Mammary epithelial cell (primary cell): ENCODE measurements around the gene FRMD3.

ENCODE experiments used
- EZH2 ChIP-seq: IDR thresholded peaks from 2 replicates; pipeline ENCODE4 v1.6.1; 2012; ENCODE audit warnings: low read length, inconsistent platforms, borderline replicate concordance
- TF ChIP-seq, protein P1 (sequence below), 2 donors: IDR thresholded peaks in 1 of 2; conservative IDR thresholded peaks in 1 of 2; 2 replicates each; pipeline ENCODE4 v1.5.1; 2011 to 2012; ENCODE audit warnings: inconsistent platforms in 2 of 2, low read length in 2 of 2, mild to moderate bottlenecking in 2 of 2, control low read depth in 1 of 2, low read depth in 1 of 2; ENCODE audit not compliant: insufficient read depth in 1 of 2; ENCODE audit errors: extremely low read depth in 1 of 2

DNA sequence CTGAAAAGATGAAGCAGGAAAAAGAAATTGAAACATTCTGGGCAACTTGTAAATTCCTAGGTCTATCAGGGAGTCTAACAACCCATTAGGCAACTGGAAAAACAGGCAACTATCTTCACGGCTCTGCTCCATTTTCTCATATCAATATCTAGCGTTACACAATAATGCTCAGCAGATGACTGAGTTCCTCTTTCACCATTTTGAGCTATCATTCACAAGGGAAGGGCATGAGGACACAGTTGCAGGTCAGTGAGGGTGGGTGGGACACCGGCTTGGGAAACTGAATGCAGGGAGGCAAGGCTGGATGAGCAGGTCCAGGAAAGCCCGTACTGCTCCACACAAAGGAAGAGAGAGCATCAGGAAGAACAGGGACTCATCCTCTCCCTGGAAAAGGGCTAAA is 67.0 kb downstream of the FRMD3 start:
- TF ChIP-seq, protein P1, sequence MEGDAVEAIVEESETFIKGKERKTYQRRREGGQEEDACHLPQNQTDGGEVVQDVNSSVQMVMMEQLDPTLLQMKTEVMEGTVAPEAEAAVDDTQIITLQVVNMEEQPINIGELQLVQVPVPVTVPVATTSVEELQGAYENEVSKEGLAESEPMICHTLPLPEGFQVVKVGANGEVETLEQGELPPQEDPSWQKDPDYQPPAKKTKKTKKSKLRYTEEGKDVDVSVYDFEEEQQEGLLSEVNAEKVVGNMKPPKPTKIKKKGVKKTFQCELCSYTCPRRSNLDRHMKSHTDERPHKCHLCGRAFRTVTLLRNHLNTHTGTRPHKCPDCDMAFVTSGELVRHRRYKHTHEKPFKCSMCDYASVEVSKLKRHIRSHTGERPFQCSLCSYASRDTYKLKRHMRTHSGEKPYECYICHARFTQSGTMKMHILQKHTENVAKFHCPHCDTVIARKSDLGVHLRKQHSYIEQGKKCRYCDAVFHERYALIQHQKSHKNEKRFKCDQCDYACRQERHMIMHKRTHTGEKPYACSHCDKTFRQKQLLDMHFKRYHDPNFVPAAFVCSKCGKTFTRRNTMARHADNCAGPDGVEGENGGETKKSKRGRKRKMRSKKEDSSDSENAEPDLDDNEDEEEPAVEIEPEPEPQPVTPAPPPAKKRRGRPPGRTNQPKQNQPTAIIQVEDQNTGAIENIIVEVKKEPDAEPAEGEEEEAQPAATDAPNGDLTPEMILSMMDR (conservative IDR thresholded peaks at IDR 0.05 in 1 of 2, IDR thresholded peaks at IDR 0.05 in 1 of 2; ENCODE audit: extremely low read depth in 1 of 2, insufficient read depth in 1 of 2, low read depth in 1 of 2, low read length in 2 of 2), result no peak
- no peak for TF ChIP-seq EZH2
